Measurements from ENCODE around the gene ADAMTS12.

Gene ADAMTS12

DNA sequence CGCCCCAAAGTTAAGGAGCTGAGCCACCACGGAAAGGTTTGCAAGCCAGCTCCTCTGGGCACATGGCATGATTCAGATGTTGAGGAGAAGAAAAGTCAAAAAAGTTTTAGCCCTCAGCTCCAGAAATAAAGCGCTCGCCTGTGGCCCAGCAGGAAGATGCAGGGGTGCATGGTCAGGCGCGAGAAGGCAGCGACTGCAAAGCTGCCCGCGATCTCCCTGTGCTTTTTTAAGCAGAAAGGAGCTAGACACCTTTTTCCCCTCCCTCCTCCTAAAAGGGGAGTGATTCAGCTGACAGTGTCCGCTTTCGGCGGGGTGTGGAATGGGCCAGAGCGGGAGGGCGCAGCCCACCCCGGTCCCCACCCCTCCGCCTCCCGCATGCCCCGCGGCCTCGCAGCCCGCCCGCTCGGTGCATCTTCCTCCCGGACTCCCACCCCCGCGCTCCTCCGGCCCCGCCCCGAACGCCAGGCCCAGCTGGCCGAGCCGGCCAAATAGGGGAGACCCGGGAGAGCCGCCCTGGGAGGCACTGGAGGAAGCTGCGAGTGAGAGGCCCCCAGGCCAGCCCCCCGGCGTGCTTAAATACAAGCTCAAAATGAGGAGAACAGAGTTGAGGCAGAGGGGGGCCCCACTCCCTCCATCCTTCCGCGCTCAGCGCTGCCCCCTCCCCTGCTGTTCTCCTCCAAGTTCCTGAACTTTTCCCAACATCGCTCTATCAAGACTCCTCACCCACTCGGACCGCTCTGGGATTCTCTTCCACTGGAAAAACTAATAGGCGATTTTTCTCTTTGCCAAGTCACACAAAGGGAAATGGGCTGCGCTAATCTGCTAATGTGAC lies at the start of gene ADAMTS12:
ADAMTS12 (minus strand) TSS at position 203 of the 832 bp plus-strand sequence; CDS start at position 69, 134 bp downstream.
- TF ChIP-seq GATA3 (IDR thresholded peaks at IDR 0.05; ENCODE audit: low read depth, low read length): no peak
- TF ChIP-seq GATA2 (IDR thresholded peaks at IDR 0.05; ENCODE audit: low read depth, low read length): no peak

DNA sequence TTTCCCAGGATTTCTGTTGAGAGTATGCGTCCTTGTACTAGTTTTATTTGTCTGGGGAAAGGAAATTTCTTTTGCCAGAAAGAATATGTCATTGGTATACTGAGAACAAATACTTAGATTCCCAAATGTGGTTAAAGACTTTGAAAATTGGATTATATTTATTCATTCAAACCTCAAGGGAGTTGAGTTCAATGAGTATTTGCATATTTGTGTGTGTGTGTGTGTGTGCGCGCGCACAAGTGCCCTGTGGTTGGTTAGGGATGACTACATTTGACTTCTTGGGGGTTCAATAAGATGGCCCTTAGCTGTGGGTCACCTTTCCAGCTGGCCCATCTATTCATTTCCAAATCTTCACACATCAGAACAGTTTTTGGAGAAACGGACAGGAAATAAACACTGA lies 49.3 kb upstream of the ADAMTS12 start:
- TF ChIP-seq GATA3 (IDR thresholded peaks at IDR 0.05; ENCODE audit: low read depth, low read length) (no peak), GATA2 (IDR thresholded peaks at IDR 0.05; ENCODE audit: low read depth, low read length) (no peak)

DNA sequence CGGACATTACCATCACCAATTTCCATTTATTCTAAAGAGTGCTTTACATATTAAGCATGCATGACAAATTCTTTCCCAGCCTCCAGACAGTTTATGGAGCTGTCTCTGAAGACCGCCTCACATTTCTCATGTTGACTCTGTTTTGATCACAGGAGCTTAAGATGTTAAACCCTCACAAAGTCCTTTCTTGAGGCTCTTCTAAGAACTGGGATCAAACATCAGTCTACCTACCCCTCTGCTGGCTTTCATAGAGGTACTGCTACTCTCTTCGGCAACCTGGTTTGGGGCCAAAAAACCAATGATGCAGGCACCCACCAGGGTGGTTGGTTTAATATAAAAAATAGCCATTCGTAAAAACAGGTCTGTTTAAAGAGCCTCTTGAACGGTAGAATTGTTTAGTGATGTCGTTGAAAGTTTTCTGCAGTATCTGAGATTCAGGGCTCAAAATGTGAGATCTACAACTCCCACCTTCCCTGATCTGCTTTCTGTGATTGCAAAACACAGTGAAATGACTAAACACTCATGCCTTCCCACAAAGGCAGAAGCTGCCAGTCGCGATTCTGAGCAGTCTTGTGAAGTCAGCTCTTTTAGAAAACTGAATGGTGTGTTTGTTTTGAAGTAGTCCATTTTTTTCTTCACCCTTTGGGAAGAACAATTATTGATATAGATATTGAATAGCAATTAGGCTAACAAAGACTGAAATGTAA lies 47.9 kb upstream of the ADAMTS12 start:
- TF ChIP-seq GATA3 (IDR thresholded peaks at IDR 0.05; ENCODE audit: low read depth, low read length) (no peak), GATA2 (IDR thresholded peaks at IDR 0.05; ENCODE audit: low read depth, low read length) (no peak)

DNA sequence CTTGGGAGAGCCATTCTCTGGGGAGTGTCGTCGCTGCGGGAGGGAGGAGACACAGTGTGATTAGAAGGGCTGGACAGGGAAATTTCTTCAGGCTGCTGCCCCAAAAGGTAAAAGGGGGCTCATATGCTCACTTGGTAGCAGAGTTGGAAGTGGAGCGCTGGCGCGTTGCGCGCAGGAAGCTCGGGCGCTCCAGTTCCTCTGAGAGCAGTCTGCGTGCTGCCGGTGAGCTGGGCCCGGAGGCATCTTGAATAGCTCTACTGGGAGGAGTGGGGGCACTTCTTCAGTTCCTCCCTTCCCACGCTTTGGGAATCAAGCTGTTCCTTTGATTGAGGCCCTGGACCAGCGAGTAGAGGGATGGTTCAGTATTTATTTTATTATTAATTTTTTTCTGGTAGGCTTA lies 47.1 kb upstream of the ADAMTS12 start:
- TF ChIP-seq GATA2 (IDR thresholded peaks at IDR 0.05; ENCODE audit: low read depth, low read length) (no peak), GATA3 (IDR thresholded peaks at IDR 0.05; ENCODE audit: low read depth, low read length) (no peak)

GRCh38 chr5:33938507-33938796 lies 46.7 kb upstream of the ADAMTS12 start:
- TF ChIP-seq GATA3 (IDR thresholded peaks at IDR 0.05; ENCODE audit: low read depth, low read length): no peak
- no peak for TF ChIP-seq GATA2 (IDR thresholded peaks at IDR 0.05; ENCODE audit: low read depth, low read length)

DNA sequence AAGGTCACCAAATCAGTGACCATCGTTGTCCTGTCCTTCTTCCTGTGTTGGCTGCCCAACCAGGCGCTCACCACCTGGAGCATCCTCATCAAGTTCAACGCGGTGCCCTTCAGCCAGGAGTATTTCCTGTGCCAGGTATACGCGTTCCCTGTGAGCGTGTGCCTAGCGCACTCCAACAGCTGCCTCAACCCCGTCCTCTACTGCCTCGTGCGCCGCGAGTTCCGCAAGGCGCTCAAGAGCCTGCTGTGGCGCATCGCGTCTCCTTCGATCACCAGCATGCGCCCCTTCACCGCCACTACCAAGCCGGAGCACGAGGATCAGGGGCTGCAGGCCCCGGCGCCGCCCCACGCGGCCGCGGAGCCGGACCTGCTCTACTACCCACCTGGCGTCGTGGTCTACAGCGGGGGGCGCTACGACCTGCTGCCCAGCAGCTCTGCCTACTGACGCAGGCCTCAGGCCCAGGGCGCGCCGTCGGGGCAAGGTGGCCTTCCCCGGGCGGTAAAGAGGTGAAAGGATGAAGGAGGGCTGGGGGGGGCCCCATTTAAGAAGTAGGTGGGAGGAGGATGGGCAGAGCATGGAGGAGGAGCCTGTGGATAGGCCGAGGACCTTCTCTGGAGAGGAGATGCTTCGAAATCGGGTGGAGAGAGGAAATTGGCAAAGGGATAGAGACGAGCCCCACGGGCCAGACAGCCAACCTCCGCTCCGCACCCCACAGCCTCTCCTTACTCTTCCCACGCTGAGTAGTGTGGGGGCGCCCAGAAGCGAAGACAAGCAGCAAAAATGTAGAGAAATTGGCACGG lies 46.1 kb upstream of the ADAMTS12 start:
- TF ChIP-seq GATA3 (IDR thresholded peaks at IDR 0.05; ENCODE audit: low read depth, low read length) (no peak), GATA2 (IDR thresholded peaks at IDR 0.05; ENCODE audit: low read depth, low read length) (no peak)

DNA sequence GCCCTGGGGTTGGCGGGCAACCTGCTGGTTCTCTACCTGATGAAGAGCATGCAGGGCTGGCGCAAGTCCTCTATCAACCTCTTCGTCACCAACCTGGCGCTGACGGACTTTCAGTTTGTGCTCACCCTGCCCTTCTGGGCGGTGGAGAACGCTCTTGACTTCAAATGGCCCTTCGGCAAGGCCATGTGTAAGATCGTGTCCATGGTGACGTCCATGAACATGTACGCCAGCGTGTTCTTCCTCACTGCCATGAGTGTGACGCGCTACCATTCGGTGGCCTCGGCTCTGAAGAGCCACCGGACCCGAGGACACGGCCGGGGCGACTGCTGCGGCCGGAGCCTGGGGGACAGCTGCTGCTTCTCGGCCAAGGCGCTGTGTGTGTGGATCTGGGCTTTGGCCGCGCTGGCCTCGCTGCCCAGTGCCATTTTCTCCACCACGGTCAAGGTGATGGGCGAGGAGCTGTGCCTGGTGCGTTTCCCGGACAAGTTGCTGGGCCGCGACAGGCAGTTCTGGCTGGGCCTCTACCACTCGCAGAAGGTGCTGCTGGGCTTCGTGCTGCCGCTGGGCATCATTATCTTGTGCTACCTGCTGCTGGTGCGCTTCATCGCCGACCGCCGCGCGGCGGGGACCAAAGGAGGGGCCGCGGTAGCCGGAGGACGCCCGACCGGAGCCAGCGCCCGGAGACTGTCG lies 45.4 kb upstream of the ADAMTS12 start:
- TF ChIP-seq GATA2 (IDR thresholded peaks at IDR 0.05; ENCODE audit: low read depth, low read length) (no peak), GATA3 (IDR thresholded peaks at IDR 0.05; ENCODE audit: low read depth, low read length) (no peak)

DNA sequence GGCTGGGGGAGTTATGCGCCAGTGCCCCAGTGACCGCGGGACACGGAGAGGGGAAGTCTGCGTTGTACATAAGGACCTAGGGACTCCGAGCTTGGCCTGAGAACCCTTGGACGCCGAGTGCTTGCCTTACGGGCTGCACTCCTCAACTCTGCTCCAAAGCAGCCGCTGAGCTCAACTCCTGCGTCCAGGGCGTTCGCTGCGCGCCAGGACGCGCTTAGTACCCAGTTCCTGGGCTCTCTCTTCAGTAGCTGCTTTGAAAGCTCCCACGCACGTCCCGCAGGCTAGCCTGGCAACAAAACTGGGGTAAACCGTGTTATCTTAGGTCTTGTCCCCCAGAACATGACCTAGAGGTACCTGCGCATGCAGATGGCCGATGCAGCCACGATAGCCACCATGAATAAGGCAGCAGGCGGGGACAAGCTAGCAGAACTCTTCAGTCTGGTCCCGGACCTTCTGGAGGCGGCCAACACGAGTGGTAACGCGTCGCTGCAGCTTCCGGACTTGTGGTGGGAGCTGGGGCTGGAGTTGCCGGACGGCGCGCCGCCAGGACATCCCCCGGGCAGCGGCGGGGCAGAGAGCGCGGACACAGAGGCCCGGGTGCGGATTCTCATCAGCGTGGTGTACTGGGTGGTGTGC lies 44.7 kb upstream of the ADAMTS12 start, which contains the start of gene RXFP3:
RXFP3 (plus strand) TSS at position 6 of the 636 bp plus-strand sequence; CDS start at position 361, 355 bp downstream.
- TF ChIP-seq GATA3 (IDR thresholded peaks at IDR 0.05; ENCODE audit: low read depth, low read length): no peak
- no peak for TF ChIP-seq GATA2 (IDR thresholded peaks at IDR 0.05; ENCODE audit: low read depth, low read length)

- TF ChIP-seq GATA2 (IDR thresholded peaks at IDR 0.05; ENCODE audit: low read depth, low read length) (no peak), GATA3 (IDR thresholded peaks at IDR 0.05; ENCODE audit: low read depth, low read length) (no peak)
Measured at GRCh38 chr5:33936004-33936380, 44.2 kb upstream of the ADAMTS12 start.

GRCh38 chr5:33934176-33934575 lies 42.4 kb upstream of the ADAMTS12 start:
- TF ChIP-seq GATA2 (IDR thresholded peaks at IDR 0.05; ENCODE audit: low read depth, low read length) (no peak), GATA3 (IDR thresholded peaks at IDR 0.05; ENCODE audit: low read depth, low read length) (no peak)

DNA sequence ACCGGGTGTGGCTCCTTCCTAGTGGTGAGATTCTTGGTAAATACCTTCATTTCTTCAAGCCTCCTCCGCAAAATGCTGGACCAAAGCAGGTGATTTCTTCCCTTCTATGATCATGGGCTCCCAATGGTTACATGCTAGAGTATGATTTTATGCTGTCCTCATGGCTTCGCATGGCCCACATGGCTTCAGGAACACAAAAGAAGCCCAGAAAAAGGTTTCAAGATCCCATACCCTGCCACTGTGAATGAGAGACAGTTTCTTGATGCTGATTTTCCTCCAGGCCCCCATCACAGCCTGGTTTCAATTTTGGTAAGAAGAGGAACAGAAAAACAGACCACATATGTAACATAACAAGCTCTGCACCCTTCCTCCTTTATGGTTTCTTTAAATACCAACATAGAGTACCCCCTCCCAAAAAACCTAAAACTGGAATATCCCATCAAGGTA lies 42.0 kb upstream of the ADAMTS12 start:
- TF ChIP-seq GATA3 (IDR thresholded peaks at IDR 0.05; ENCODE audit: low read depth, low read length): no peak
- TF ChIP-seq GATA2 (IDR thresholded peaks at IDR 0.05; ENCODE audit: low read depth, low read length): no peak

DNA sequence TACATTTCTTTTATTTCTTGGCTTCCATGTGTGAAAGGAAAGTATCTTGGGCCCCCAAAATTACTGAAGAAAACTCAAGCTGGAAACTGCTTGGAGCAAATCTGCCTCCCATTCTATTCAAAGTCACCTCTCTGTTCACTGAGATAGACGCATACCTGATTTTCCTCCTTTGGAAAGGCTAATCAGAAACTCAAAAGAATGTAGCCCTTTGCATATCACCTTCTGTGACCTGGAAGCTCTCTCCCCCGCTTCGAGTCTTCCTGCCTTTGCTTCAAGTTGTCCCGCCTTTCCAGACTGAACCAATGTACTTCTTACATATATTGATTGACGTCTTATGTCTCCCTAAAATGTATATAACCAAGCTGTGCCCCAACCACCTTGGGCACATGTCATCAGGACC lies 39.3 kb upstream of the ADAMTS12 start:
- TF ChIP-seq GATA2 (IDR thresholded peaks at IDR 0.05; ENCODE audit: low read depth, low read length): no peak
- TF ChIP-seq GATA3 (IDR thresholded peaks at IDR 0.05; ENCODE audit: low read depth, low read length): no peak

All from SH-SY5Y (cell line).